CD4-positive, alpha-beta T cell treated with Interleukin-10 for 1 hour (primary cell): ENCODE measurements around the gene SREK1IP1.
"Not testable (repeated sequence)": the region's sequence is repeated elsewhere in the genome, so short reads cannot be mapped to it uniquely, and the experiment has no call there.

Experiments used
- DNase-seq: peaks from one replicate; pipeline ENCODE4 v3.0.0-alpha.2; 2020

Gene SREK1IP1

GRCh38 chr5:64763948-64764503, 4.5 kb downstream of the SREK1IP1 start:
- DNase-seq, result no peak

- no peak for DNase-seq
Measured at GRCh38 chr5:64759960-64760660, 8.4 kb downstream of the SREK1IP1 start.

GRCh38 chr5:64758901-64759300, 9.6 kb downstream of the SREK1IP1 start:
- no peak for DNase-seq

DNA sequence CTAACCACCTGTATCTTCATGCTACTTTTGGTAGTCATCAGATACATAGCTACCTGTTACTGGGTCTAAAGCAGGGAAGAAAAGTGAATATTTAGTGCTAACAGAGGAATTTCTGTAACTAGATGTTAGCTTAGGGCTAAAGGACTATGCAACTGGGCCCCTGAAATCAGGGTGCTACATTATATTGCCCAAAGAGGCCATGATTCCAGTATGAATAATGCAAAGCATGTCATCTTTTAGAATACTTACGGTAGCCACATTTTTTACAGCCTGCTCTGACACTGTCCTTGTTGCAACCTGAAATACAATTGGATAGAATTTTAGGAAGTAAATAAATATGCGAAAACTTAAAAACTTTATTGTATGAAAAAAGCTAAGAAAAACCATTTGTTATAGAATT, 14.4 kb downstream of the SREK1IP1 start:
- no peak for DNase-seq

DNA sequence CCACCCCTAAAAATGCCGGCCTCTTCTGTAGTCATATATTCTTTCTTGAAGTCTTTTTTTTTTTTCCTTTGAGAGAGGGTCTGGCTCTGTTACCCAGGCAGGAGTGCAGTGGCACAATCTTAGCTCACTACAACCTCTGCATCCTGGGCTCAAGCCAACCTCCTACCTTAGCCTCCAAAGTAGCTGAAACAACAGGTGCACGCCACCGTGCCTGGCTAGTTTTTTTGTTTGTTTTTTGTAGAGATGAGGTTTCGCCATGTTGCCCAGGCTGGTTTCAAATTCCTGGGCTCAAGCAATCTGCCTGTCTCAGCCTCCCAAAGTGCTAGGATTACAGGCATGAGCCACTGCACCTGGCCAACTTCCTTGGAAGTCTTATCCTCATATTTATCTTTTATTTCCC, 19.1 kb downstream of the SREK1IP1 start:
- DNase-seq, result no peak

DNA sequence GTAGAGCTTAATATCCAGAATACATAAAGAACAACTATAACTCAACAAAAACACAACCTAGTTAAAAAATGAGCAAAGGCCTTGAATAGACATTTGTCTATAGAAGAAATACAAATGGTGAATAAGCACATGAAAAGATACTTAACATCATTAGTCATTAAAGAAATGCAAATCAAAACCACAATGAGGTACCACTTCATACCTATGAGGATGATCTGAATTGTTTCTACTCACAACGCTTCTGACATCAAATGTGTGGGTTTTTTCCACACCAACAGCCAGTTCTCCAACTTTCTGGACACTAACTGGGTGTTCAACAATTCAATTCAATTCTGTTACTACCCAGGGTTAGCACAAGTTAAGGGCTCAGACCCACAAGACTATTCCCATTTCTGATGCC, 22.0 kb downstream of the SREK1IP1 start:
- no peak for DNase-seq

DNA sequence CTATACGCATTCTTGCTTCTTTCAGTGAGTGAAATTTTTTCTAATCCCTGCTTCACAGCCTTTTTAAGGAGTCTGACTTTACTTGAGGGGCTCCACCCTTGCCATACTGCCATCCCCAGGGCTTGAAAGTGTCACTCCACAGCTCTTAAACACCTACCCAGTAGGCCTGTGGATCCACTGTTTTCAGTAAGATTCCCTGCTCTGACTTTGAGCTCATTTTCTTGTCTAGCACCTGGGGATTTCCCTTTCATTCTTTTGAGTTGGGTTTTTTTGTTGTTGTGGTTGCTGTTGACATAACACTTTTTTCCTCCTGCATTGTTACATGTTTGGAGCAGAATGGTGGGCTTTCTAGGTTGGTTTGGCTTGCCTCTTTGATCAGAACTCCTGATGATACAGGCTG, 23.6 kb downstream of the SREK1IP1 start:
- DNase-seq, result no peak

GRCh38 chr5:64742821-64743220, 25.7 kb downstream of the SREK1IP1 start:
- no peak for DNase-seq

DNA sequence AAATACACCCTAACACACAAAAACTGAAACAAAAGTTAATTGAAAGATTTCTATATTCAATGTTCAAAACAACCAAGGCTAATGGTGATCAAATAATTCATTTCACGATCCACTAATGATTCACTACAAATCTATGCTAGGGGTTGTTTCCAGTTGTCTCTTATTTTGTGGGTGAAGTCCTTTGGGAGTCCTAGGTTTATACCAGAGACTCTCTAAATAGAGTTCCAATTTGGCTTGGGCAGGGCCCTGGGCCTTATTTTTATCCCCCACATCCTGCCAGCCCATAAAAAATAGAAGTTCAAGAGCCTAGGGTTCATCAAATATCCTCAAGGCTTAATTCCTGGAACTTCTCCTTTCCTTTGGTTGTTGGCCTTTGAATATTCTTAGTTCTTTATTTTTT, 26.1 kb downstream of the SREK1IP1 start:
- DNase-seq, result no peak

- no peak for DNase-seq
Measured at GRCh38 chr5:64727150-64727549, 41.3 kb downstream of the SREK1IP1 start.

DNA sequence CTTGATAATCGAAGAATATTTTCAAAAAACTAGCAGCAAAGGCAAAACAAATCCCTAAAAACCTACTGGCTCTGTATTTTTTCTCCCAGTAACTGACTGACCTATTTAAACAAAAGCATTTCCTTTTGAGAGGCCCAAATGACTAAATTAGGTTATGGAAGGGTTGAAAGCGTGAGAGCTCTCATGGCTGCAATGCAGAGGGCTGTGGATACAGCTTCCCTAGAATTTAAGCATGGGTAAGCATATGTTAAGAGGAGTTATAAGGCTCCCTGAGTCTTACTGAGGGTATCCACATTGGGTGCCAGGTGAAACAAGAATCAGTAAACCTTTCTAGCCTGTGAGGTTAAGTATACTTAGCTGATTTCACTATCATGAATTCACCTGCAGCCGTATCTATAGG, 45.9 kb downstream of the SREK1IP1 start:
- no peak for DNase-seq

DNA sequence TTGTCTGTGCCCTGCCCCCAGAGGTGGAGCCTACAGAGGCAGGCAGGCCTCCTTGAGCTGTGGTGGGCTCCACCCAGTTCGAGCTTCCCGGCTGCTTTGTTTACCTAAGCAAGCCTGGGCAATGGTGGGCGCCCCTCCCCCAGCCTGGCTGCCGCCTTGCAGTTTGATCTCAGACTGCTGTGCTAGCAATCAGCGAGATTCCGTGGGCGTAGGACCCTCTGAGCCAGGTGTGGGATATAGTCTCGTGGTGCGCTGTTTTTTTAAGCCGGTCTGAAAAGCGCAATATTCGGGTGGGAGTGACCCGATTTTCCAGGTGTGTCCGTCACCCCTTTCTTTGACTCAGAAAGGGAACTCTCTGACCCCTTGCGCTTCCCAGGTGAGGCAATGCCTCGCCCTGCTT, 54.0 kb downstream of the SREK1IP1 start:
- DNase-seq, result not testable (repeated sequence)

DNA sequence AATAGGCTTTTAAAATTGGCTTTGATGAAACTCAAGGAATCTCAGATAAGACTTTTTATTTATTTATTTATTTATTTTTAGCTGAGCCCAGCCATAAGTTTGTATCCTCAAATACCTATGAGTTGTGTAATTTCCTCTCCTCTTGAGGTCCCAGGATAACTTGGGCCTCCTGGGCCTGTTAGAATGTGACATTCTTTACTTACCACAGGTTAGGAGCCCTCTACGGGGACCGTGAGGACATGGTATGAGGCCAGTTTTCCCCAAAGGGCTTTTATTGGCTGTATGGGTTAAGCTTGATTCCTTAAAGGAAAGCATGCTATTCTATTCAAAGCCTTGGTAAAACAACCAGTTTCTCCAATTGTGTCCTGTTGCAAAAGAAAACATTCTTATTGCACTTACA, 61.3 kb downstream of the SREK1IP1 start:
- DNase-seq, result no peak

GRCh38 chr5:64706074-64706473, 62.4 kb downstream of the SREK1IP1 start:
- DNase-seq, result not testable (repeated sequence)

DNA sequence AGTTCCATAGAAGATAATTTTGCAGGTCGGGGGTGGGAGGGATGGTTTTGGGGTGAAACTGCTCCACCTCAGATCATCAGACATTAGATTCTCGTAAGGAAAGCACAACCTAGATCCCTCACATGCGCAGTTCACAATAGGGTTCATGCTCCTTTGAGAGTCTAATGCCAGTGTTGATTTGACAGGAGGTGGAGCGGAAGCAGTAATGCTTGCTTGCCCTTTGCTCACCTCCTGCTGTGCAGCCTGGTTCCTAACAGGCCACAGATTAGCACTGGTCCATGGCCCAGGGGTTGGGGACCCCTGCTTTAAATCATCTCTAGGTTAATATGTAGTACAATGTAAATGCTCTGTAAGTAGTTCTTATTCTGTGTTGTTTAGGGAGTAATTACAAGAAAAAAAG, 67.7 kb downstream of the SREK1IP1 start:
- DNase-seq, result no peak

- not testable (repeated sequence) for DNase-seq
Measured at GRCh38 chr5:64696414-64696813, 72.1 kb downstream of the SREK1IP1 start.

- no peak for DNase-seq
Measured at GRCh38 chr5:64693636-64694035, 74.9 kb downstream of the SREK1IP1 start.

DNA sequence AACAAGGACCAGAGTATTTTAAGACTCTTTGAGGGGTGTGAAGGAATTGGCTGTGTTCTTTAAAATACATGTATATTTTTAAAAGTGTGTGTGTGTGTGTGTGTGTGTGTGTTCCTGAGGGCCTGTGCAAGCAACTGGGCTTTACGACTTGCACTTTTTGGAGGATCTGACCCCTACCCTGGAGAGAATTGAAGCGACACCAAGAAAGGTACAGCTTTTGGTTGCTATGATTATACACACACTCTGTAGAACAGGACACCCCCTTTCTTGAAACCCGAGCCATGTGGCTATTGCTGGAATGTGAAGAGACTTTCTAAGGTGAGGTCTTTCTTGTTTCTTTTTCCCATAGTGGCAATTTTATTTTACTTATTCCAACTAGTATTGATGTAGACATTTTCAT, 77.2 kb downstream of the SREK1IP1 start:
- DNase-seq, result no peak

DNA sequence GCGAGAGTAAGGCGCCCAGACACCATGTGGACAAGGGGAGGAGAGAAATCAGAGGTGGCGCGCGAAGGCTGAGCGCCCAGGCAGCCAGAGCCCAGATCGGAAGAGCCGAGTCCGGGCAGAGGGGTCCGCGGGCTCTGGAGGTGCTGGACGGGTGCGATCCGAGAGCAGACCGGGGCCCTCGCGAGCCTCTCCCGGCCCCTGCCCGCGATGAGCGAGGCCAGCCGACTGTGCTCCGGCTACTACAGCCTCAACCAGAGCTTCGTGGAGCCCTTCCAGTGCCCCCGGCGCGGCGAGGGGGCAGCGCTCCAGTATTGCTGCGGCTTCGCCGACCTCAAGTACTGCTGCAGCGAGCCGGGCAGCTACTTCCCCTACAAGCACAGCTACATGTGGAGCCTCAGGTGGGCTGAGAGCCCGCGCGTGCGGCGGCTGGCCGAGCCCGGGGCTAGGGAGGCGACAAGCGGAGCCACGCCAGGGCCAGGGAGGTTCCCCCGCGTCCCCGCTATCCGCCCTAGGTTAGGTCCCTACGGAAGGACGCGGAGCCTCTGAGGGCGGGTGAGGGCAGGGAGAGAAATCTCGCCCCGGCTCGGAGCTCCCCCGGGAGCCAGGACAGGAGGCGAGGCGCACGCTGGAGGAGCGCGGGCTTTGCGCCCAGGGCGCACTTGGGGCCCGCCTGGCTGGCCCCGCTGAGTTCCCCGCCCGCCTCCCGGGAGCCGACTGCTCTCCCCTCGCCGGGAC, 77.9 kb downstream of the SREK1IP1 start, which contains the start of gene SHISAL2B:
Gene SHISAL2B (plus strand): TSS at position 87 of the 735 bp plus-strand sequence. CDS start 121 bp downstream, at position 208.
- DNase-seq, result no peak

DNA sequence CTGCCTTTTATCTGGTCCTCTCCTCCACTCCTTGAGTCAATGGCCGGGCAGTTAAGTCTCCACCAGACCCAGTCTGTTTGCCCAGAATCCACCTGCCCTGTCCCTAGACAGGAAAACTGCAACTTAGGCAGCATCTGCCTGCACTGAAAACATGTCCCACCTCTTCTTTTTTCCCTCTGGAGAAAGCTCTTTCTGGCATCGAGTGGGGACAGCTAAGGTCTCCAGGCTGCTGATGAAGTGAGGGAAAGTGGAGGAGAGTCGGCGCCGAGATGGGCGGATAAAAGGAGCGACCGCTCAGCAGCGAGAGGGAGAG, 78.4 kb downstream of the SREK1IP1 start:
- no peak for DNase-seq

GRCh38 chr5:64688965-64689364, 79.5 kb downstream of the SREK1IP1 start:
- DNase-seq, result no peak

- no peak for DNase-seq
Measured at GRCh38 chr5:64688391-64688790, 80.1 kb downstream of the SREK1IP1 start.

DNA sequence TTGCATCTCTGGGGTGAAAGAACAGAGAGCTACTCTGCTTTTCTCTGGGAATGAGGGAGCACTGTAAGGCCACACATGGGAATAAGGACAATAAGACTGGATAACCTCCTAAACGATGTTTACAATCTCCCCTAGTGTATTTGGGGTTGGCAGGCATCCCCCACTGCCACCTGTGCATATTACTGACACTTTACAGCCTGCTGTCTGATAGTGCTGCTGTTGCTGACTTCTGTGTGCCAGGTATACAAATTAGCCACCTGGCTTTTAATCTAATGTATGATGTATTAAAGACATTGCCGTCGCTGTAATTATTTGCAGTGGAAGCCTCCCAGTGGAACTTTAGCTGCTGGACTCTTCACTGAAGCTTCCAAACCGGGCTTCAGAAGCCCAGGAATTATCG, 82.6 kb downstream of the SREK1IP1 start:
- DNase-seq, result no peak

DNA sequence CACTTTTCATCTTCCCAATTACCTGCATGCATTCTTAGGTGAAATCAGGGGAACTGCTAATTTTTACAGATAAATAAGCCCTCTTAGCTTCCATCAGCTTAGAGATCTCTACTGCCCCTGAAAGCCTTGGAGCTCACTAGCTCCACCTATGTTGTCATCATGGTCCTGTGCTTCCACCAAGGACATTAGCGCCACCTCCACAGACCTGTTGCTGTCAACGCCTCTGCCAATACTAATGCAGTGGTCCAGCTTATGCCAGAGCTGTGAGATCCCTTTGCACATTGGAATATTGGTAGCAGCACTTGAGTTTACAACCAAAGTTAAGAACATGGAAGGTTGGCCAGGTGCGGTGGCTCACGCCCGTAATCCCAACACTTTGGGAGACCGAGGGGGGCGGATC, 85.9 kb downstream of the SREK1IP1 start:
- no peak for DNase-seq
